Ascending aorta (tissue), 2 donors: ENCODE measurements around the gene CMC1. TPM values are rescaled to one million over a fixed set of nuclear protein-coding genes. Genes with fewer than 3 reads are reported as not detected.
A peak's percentile ranks its signal among the peaks of the same experiment; 100 is the strongest.

ENCODE experiments used
- DNase-seq, 2 donors: peaks; one replicate each; pipeline ENCODE4 v3.0.0-alpha.2; 2019; ENCODE audit warnings: low spot score in 2 of 2
- H3K27ac ChIP-seq, 2 donors: fragments of 200-600 bp; sonication (generic); one replicate each; pipeline ENCODE4 v1.5.1; 2016 to 2017; ENCODE audit warnings: mild to moderate bottlenecking in 1 of 2
- H3K27me3 ChIP-seq: fragments of 200-600 bp; sonication (generic); one replicate; pipeline ENCODE4 v1.5.1; 2017
- H3K36me3 ChIP-seq, 2 donors: fragments of 200-600 bp; sonication (generic); one replicate each; pipeline ENCODE4 v1.5.1; 2016
- H3K4me1 ChIP-seq, 2 donors: fragments of 200-600 bp; sonication (generic); one replicate each; pipeline ENCODE4 v1.5.1; 2016 to 2017; ENCODE audit warnings: mild to moderate bottlenecking in 1 of 2
- H3K4me3 ChIP-seq, 2 donors: fragments of 200-600 bp; sonication (generic); one replicate each; pipeline ENCODE4 v1.5.1; 2016 to 2017; ENCODE audit warnings: mild to moderate bottlenecking in 1 of 2
- H3K9me3 ChIP-seq, 2 donors: fragments of 200-600 bp; sonication (generic); one replicate each; pipeline ENCODE4 v1.5.1; 2016
- CTCF ChIP-seq, 3 experiments: fragments of 200-600 bp in 2 of 3; fragments of 450-650 bp in 1 of 3; sonication (generic) in 2 of 3; IDR thresholded peaks; one replicate each; pipeline ENCODE4 v1.5.1; 2016 to 2019; ENCODE audit warnings: antibody characterized with exemption in 3 of 3, mild to moderate bottlenecking in 1 of 3, moderate library complexity in 1 of 3
- intact Hi-C: fragments of 100-400 bp; cut with DNase I; formaldehyde crosslinking; loops from one replicate; pipeline ENCODE4 v1.15.1; 2023
- total RNA-seq: library from RNA; depleted of rRNA; stranded (reverse); fragments of >200 nt; gene quantifications from one replicate; pipeline ENCODE4 v1.1.0, GENCODE V29; 2016

CMC1 gene
- total RNA-seq, 1 donor from 2014 or later = 68.5 TPM

DNA sequence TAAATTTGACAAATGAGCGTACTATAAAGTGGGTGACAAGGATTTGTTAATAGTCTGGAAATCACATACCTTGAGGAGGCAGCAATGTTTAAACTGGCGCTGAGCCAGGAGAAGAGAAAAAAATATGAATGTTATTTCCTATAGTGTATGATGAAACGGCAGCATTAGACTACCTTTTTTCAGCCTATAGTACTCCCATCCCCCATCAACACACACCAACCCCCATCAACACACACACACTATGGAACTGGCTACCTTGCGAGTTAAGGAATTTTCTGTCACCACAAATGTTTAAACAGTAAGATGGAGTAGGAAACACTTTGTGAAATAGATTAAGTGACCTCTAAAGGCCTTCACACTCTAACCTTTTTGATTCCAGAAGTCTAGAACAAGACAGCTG is 60.3 kb downstream of the CMC1 start:
- no peaks in the 10 kb centered on the region for H3K4me1 ChIP-seq
- no peak for TF ChIP-seq CTCF (IDR thresholded peaks at IDR 0.05)
- no peaks in the 10 kb centered on the region for H3K9me3 ChIP-seq
- no peaks in the 10 kb centered on the region for H3K36me3 ChIP-seq
- no peaks in the 10 kb centered on the region for H3K27me3 ChIP-seq
- no peak overlapping the region for H3K27ac ChIP-seq
- intact Hi-C loops = no loop called here
- no peak for DNase-seq
- H3K4me3 ChIP-seq = no peak overlapping the region

GRCh38 chr3:28308196-28308595 is 66.8 kb downstream of the CMC1 start:
- no peak overlapping the region for H3K27ac ChIP-seq
- no peaks in the 10 kb centered on the region for H3K9me3 ChIP-seq
- H3K4me1 ChIP-seq = no peaks in the 10 kb centered on the region
- DNase-seq = no peak
- H3K4me3 ChIP-seq = no peak overlapping the region
- TF ChIP-seq CTCF (IDR thresholded peaks at IDR 0.05) = no peak
- no peaks in the 10 kb centered on the region for H3K27me3 ChIP-seq
- intact Hi-C loops = no loop called here
- no peaks in the 10 kb centered on the region for H3K36me3 ChIP-seq

DNA sequence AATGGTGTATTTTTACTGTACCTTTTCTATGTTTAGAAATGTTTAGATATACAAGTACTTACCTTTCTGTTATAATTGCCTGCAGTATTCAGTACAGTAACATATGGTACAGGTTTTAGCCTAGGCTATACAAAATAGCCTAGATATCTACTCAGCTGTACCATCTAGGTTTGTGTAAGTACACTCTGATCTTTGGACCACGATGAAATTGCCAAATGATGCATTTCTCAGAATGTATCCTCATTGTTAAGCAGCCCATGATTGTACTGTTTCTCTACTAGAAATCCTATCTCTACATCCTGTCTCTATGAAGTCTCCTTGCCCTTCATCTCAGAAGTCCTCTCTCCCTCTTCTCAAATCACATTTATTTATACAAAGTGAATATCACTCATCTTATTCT is 74.3 kb downstream of the CMC1 start:
- Histone ChIP-seq H3K9me3 (no peaks in the 10 kb centered on the region), H3K36me3 (peaks cover 0 to 15% of the 10 kb centered on the region in 2 donors), H3K4me3 (no peak overlapping the region), H3K4me1 (no peaks in the 10 kb centered on the region), H3K27me3 (no peaks in the 10 kb centered on the region), H3K27ac (no peak overlapping the region)
- no peak for DNase-seq
- no peak for TF ChIP-seq CTCF (IDR thresholded peaks at IDR 0.05)
- intact Hi-C loops = no loop called here

- Histone ChIP-seq H3K36me3 (peaks cover 0 to 15% of the 10 kb centered on the region in 2 donors), H3K9me3 (no peaks in the 10 kb centered on the region), H3K4me3 (no peak overlapping the region), H3K27ac (no peak overlapping the region), H3K27me3 (no peaks in the 10 kb centered on the region), H3K4me1 (no peaks in the 10 kb centered on the region)
- DNase-seq = no peak
- intact Hi-C loops = no loop called here
- no peak for TF ChIP-seq CTCF (IDR thresholded peaks at IDR 0.05)
These were observed 74.8 kb downstream of the CMC1 start for GRCh38 chr3:28316226-28316625.

- no peak for DNase-seq
These were observed 76.1 kb downstream of the CMC1 start for GRCh38 chr3:28317438-28318022.

More at GRCh38 chr3:28317438-28318022, 76.1 kb downstream of the CMC1 start:
- peaks cover 0 to 15% of the 10 kb centered on the region in 2 donors for H3K36me3 ChIP-seq
- H3K4me1 ChIP-seq = no peaks in the 10 kb centered on the region
- H3K27ac ChIP-seq = no peak overlapping the region
- TF ChIP-seq CTCF (IDR thresholded peaks at IDR 0.05) = peak; percentile 20 to 60 (median 36)
- H3K4me3 ChIP-seq = no peak overlapping the region
- intact Hi-C loops = no loop called here
- H3K9me3 ChIP-seq = no peaks in the 10 kb centered on the region
- H3K27me3 ChIP-seq = no peaks in the 10 kb centered on the region
